ENCODE results near the gene DNAJC11.

- TF ChIP-seq SPI1 (IDR thresholded peaks at IDR 0.05; ENCODE audit: borderline replicate concordance, low read depth) (no peak), POLR2AphosphoS5 (IDR thresholded peaks at IDR 0.05; ENCODE audit: low read depth) (no peak)
- TF ChIP-seq, protein P1, sequence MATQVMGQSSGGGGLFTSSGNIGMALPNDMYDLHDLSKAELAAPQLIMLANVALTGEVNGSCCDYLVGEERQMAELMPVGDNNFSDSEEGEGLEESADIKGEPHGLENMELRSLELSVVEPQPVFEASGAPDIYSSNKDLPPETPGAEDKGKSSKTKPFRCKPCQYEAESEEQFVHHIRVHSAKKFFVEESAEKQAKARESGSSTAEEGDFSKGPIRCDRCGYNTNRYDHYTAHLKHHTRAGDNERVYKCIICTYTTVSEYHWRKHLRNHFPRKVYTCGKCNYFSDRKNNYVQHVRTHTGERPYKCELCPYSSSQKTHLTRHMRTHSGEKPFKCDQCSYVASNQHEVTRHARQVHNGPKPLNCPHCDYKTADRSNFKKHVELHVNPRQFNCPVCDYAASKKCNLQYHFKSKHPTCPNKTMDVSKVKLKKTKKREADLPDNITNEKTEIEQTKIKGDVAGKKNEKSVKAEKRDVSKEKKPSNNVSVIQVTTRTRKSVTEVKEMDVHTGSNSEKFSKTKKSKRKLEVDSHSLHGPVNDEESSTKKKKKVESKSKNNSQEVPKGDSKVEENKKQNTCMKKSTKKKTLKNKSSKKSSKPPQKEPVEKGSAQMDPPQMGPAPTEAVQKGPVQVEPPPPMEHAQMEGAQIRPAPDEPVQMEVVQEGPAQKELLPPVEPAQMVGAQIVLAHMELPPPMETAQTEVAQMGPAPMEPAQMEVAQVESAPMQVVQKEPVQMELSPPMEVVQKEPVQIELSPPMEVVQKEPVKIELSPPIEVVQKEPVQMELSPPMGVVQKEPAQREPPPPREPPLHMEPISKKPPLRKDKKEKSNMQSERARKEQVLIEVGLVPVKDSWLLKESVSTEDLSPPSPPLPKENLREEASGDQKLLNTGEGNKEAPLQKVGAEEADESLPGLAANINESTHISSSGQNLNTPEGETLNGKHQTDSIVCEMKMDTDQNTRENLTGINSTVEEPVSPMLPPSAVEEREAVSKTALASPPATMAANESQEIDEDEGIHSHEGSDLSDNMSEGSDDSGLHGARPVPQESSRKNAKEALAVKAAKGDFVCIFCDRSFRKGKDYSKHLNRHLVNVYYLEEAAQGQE (IDR thresholded peaks at IDR 0.05; ENCODE audit: insufficient replicate concordance, low read depth) = no peak
- TF ChIP-seq, protein P2, sequence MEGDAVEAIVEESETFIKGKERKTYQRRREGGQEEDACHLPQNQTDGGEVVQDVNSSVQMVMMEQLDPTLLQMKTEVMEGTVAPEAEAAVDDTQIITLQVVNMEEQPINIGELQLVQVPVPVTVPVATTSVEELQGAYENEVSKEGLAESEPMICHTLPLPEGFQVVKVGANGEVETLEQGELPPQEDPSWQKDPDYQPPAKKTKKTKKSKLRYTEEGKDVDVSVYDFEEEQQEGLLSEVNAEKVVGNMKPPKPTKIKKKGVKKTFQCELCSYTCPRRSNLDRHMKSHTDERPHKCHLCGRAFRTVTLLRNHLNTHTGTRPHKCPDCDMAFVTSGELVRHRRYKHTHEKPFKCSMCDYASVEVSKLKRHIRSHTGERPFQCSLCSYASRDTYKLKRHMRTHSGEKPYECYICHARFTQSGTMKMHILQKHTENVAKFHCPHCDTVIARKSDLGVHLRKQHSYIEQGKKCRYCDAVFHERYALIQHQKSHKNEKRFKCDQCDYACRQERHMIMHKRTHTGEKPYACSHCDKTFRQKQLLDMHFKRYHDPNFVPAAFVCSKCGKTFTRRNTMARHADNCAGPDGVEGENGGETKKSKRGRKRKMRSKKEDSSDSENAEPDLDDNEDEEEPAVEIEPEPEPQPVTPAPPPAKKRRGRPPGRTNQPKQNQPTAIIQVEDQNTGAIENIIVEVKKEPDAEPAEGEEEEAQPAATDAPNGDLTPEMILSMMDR (IDR thresholded peaks at IDR 0.05; ENCODE audit: insufficient read depth, low read length) = no peak
Measured at GRCh38 chr1:6621429-6622391, 79.9 kb downstream of the DNAJC11 start.

All from HL-60 (cell line).